Endothelial cell of umbilical vein (primary cell): ENCODE data around the gene ADAM29.

Source experiments
- CTCF ChIP-seq, 2 donors: IDR thresholded peaks; 1 replicate in 1 of 2; 2 replicates in 1 of 2; pipeline ENCODE4 v1.5.1; 2011; ENCODE audit warnings: low read length in 2 of 2, mild to moderate bottlenecking in 2 of 2, moderate library complexity in 2 of 2, control low read depth in 1 of 2, inconsistent platforms in 1 of 2, low read depth in 1 of 2; ENCODE audit not compliant: insufficient read depth in 1 of 2; ENCODE audit errors: extremely low read depth in 1 of 2
- EZH2 ChIP-seq: IDR thresholded peaks from 2 replicates; pipeline ENCODE4 v1.6.1; 2012; ENCODE audit warnings: borderline replicate concordance, low read depth, mild to moderate bottlenecking, moderate library complexity, low read length, inconsistent platforms; ENCODE audit not compliant: severe bottlenecking
- FOS ChIP-seq: IDR thresholded peaks from 2 replicates; pipeline ENCODE4 v1.6.1; 2011; ENCODE audit warnings: mild to moderate bottlenecking, low read length, moderate library complexity, borderline replicate concordance; ENCODE audit not compliant: insufficient read depth
- JUN ChIP-seq: IDR thresholded peaks from 2 replicates; pipeline ENCODE4 v1.6.1; 2011; ENCODE audit warnings: borderline replicate concordance, low read depth; ENCODE audit not compliant: insufficient read length, insufficient read depth
- MAX ChIP-seq: IDR thresholded peaks from 2 replicates; pipeline ENCODE4 v1.6.1; 2011; ENCODE audit not compliant: insufficient read depth, insufficient read length
- MYC ChIP-seq: IDR thresholded peaks from one replicate; pipeline ENCODE4 v1.6.1; 2011; ENCODE audit warnings: mild to moderate bottlenecking, low read depth, low read length
- POLR2A ChIP-seq: IDR thresholded peaks from 2 replicates; pipeline ENCODE4 v1.6.1; 2012; ENCODE audit warnings: low read depth, mild to moderate bottlenecking, control low read depth, low read length

- TF ChIP-seq CTCF (IDR thresholded peaks at IDR 0.05; ENCODE audit: extremely low read depth in 1 of 2, insufficient read depth in 1 of 2, low read depth in 1 of 2, low read length in 2 of 2) (no peak), EZH2 (no peak), MAX (no peak), MYC (no peak), POLR2A (no peak), FOS (no peak), JUN (no peak)
These were observed 17.4 kb downstream of the ADAM29 start for GRCh38 chr4:174935607-174936006.
